Nephron (organoid): Measurements from ENCODE around the gene LMX1B.

ENCODE experiments used
- H3K27ac Mint-ChIP-seq, 3 experiments: 2 replicates each; pipeline ENCODE4 v1.8.0; 2020; ENCODE audit warnings: mixed read lengths in 3 of 3, mild to moderate bottlenecking in 2 of 3, moderate library complexity in 1 of 3
- H3K27me3 Mint-ChIP-seq: 2 replicates; pipeline ENCODE4 v1.8.0; 2021; ENCODE audit warnings: low read depth, mild to moderate bottlenecking, moderate library complexity, mixed read lengths
- H3K36me3 Mint-ChIP-seq: 2 replicates; pipeline ENCODE4 v1.8.0; 2020; ENCODE audit warnings: low read depth, mixed read lengths
- H3K4me1 Mint-ChIP-seq: 2 replicates; pipeline ENCODE4 v1.8.0; 2020; ENCODE audit warnings: mixed read lengths
- H3K4me3 Mint-ChIP-seq, 3 experiments: 2 replicates each; pipeline ENCODE4 v1.8.0; 2020; ENCODE audit warnings: mild to moderate bottlenecking in 3 of 3, mixed read lengths in 3 of 3, moderate library complexity in 2 of 3
- H3K9me3 Mint-ChIP-seq: 2 replicates; pipeline ENCODE4 v1.8.0; 2020; ENCODE audit warnings: mixed read lengths
- CTCF ChIP-seq, 3 experiments: fragments of 200-600 bp; sonication (generic); IDR thresholded peaks; one replicate each; pipeline ENCODE4 v1.5.0; 2021; ENCODE audit warnings: antibody characterized with exemption in 3 of 3; ENCODE audit not compliant: unreplicated experiment in 3 of 3

The LMX1B gene

DNA sequence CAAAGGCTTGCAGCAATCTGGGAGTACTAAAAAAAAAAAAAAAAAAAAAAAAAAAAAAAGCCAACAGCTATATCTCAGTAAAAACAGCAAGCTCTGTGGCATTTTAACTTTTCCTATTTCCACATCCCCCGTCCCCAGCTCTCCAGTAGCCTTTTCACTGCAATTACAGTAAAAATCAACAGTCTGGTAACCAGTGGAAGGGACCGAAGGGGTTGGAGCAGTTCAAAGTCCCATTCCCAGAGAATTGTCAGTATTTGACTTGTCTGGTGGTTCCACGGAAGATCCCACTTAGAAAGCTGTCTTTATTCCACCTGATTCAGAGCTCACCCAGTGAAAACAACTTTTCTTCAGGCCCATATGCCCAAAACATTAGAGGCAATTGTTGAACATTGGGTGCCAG lies 119.3 kb downstream of the LMX1B start:
- H3K4me1 Mint-ChIP-seq, result no peaks in the 10 kb centered on the region

DNA sequence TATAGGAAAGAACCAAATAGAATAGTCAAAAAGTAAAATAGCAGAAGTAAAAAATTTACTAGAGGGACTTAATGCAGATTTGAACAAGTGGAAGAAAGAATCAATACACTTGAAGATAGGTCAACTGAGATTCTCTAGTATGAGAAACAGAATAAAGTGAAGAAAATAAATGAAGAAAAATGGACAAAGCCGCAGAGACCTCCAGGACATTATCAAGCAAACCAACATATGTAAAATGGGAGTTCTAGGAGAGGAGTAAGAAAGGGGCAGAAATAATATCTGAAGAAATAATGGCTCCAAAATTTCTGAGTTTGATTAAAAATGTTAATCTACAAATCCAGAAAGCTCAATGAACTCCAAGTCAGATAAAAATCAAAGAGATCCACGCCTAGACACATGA lies 121.1 kb downstream of the LMX1B start:
- TF ChIP-seq CTCF (IDR thresholded peaks at IDR 0.05; ENCODE audit: unreplicated experiment in 3 of 3), result no peak
- H3K27me3 Mint-ChIP-seq, result peaks cover 7% of the 10 kb centered on the region
- no peak overlapping the region for H3K4me3 Mint-ChIP-seq
- H3K9me3 Mint-ChIP-seq, result peaks cover 47% of the 10 kb centered on the region
- H3K27ac Mint-ChIP-seq, result no peak overlapping the region
- H3K36me3 Mint-ChIP-seq, result no peaks in the 10 kb centered on the region
- H3K4me1 Mint-ChIP-seq, result no peaks in the 10 kb centered on the region

More for the DNA sequence above, 119.3 kb downstream of the LMX1B start:
- no peak for TF ChIP-seq CTCF (IDR thresholded peaks at IDR 0.05; ENCODE audit: unreplicated experiment in 3 of 3)
- Mint-ChIP-seq H3K27ac (no peak overlapping the region), H3K9me3 (peaks cover 46% of the 10 kb centered on the region), H3K36me3 (no peaks in the 10 kb centered on the region), H3K4me3 (no peak overlapping the region), H3K27me3 (peaks cover 10% of the 10 kb centered on the region)

DNA sequence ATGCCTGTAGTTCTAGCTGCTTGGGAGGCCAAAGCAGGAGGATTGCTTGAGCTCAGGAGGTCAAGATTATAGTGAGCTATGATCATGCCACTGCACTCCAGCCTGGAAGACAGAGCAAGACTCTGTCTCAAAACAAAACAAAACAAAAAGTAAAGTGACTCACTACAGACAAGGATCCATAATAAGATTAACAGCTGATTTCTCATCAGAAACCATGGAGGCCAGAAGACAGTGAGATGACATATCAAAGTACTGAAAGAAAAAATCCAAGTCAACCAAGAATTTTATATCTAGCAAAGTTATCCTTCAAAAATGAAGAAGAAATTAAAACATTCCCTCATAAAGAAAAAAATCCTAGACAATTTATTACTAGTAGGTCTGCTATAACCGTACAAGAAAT lies 121.8 kb downstream of the LMX1B start:
- H3K36me3 Mint-ChIP-seq, result no peaks in the 10 kb centered on the region
- H3K27me3 Mint-ChIP-seq, result peaks cover 13% of the 10 kb centered on the region
- no peak overlapping the region for H3K27ac Mint-ChIP-seq
- peaks cover 49% of the 10 kb centered on the region for H3K9me3 Mint-ChIP-seq
- H3K4me3 Mint-ChIP-seq, result no peak overlapping the region
- no peak for TF ChIP-seq CTCF (IDR thresholded peaks at IDR 0.05; ENCODE audit: unreplicated experiment in 3 of 3)
- no peaks in the 10 kb centered on the region for H3K4me1 Mint-ChIP-seq

- Mint-ChIP-seq H3K36me3 (no peaks in the 10 kb centered on the region), H3K27me3 (peaks cover 32% of the 10 kb centered on the region), H3K4me1 (no peaks in the 10 kb centered on the region), H3K27ac (no peak overlapping the region), H3K9me3 (peaks cover 37% of the 10 kb centered on the region), H3K4me3 (no peak overlapping the region)
- TF ChIP-seq CTCF (IDR thresholded peaks at IDR 0.05; ENCODE audit: unreplicated experiment in 3 of 3), result no peak
Measured at GRCh38 chr9:126738553-126738952, 124.8 kb downstream of the LMX1B start.

- no peak for TF ChIP-seq CTCF (IDR thresholded peaks at IDR 0.05; ENCODE audit: unreplicated experiment in 3 of 3)
- Mint-ChIP-seq H3K4me3 (no peak overlapping the region), H3K9me3 (peaks cover 9% of the 10 kb centered on the region)
Measured at GRCh38 chr9:126743041-126743440, 129.3 kb downstream of the LMX1B start.

GRCh38 chr9:126745574-126746411 lies 132.1 kb downstream of the LMX1B start:
- TF ChIP-seq CTCF (IDR thresholded peaks at IDR 0.05; ENCODE audit: unreplicated experiment in 3 of 3), result no peak
- no peaks in the 10 kb centered on the region for H3K36me3 Mint-ChIP-seq
- peak overlapping the region in 1 of 3 experiments; percentile 73 for H3K27ac Mint-ChIP-seq
- H3K9me3 Mint-ChIP-seq, result no peaks in the 10 kb centered on the region
- peaks cover 58% of the 10 kb centered on the region for H3K27me3 Mint-ChIP-seq
- peaks cover 5% of the 10 kb centered on the region for H3K4me1 Mint-ChIP-seq
- no peak overlapping the region for H3K4me3 Mint-ChIP-seq

More at GRCh38 chr9:126743041-126743440, 129.3 kb downstream of the LMX1B start:
- Mint-ChIP-seq H3K27ac (no peak overlapping the region), H3K36me3 (no peaks in the 10 kb centered on the region), H3K4me1 (peaks cover 5% of the 10 kb centered on the region), H3K27me3 (peaks cover 54% of the 10 kb centered on the region)
